Measurements from ENCODE around the gene TCFL5.

TCFL5 gene

DNA sequence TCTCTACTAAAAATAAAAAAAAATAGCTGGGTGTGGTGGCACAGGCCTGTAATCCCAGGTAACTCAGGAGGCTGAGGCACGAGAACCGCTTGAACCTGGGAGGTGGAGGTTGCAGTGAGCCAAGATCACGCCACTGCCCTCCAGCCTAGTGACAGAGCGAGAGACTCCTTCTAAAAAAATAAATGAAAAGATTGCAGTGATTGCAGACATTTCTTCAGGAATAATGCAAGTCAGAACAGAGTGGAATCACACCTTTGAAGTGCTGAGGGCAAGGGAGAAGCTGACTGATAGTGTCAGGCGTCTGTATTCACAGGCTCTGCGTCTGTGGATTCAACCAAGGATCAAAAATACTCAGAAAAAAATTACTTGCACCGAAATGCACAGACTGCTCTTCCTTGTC is 2.6 kb upstream of the TCFL5 start:
- no peak overlapping the region for H3K4me3 ChIP-seq (ENCODE audit: low read depth in 1 of 2, low read length in 2 of 2)
- peaks cover 15% of the 10 kb centered on the region for H4K20me1 ChIP-seq (ENCODE audit: insufficient read depth, low read length)
- H3K9me3 ChIP-seq (ENCODE audit: insufficient read depth, low read length, severe bottlenecking): no peaks in the 10 kb centered on the region
- no peak overlapping the region for H3K27ac ChIP-seq (ENCODE audit: low read length)
- no peak overlapping the region for H3K9ac ChIP-seq (ENCODE audit: low read depth, low read length)
- H2AFZ ChIP-seq (ENCODE audit: low read depth, low read length): no peak overlapping the region
- TF ChIP-seq EZH2 (IDR thresholded peaks at IDR 0.05; ENCODE audit: borderline replicate concordance, low read depth, low read length, severe bottlenecking): no peak
- TF ChIP-seq, protein P1, sequence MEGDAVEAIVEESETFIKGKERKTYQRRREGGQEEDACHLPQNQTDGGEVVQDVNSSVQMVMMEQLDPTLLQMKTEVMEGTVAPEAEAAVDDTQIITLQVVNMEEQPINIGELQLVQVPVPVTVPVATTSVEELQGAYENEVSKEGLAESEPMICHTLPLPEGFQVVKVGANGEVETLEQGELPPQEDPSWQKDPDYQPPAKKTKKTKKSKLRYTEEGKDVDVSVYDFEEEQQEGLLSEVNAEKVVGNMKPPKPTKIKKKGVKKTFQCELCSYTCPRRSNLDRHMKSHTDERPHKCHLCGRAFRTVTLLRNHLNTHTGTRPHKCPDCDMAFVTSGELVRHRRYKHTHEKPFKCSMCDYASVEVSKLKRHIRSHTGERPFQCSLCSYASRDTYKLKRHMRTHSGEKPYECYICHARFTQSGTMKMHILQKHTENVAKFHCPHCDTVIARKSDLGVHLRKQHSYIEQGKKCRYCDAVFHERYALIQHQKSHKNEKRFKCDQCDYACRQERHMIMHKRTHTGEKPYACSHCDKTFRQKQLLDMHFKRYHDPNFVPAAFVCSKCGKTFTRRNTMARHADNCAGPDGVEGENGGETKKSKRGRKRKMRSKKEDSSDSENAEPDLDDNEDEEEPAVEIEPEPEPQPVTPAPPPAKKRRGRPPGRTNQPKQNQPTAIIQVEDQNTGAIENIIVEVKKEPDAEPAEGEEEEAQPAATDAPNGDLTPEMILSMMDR (IDR thresholded peaks at IDR 0.05; ENCODE audit: borderline replicate concordance, extremely low read depth, low read length, poor library complexity, severe bottlenecking): no peak
- peaks cover 23% of the 10 kb centered on the region for H3K4me1 ChIP-seq (ENCODE audit: insufficient read depth, low read length)
- no peaks in the 10 kb centered on the region; the same call in 1 of the 2 replicates for H3K36me3 ChIP-seq (ENCODE audit: insufficient read depth, low read length)
- H3K4me2 ChIP-seq (ENCODE audit: insufficient read depth, low read length): no peak overlapping the region
- ATAC-seq (ENCODE audit: insufficient read depth, low read depth) (no peak), DNase-seq (no peak)
- H3K27me3 ChIP-seq (ENCODE audit: insufficient read depth, low read length, poor library complexity): no peaks in the 10 kb centered on the region
- H3K79me2 ChIP-seq (ENCODE audit: insufficient read depth, low read length): peaks cover 16% of the 10 kb centered on the region

- H3K9me3 ChIP-seq (ENCODE audit: insufficient read depth, low read length, severe bottlenecking): no peaks in the 10 kb centered on the region
- peak overlapping the region; percentile 65 for H3K27ac ChIP-seq (ENCODE audit: low read length)
- H3K4me1 ChIP-seq (ENCODE audit: insufficient read depth, low read length): peaks cover 29% of the 10 kb centered on the region
- no peak for TF ChIP-seq EZH2 (IDR thresholded peaks at IDR 0.05; ENCODE audit: borderline replicate concordance, low read depth, low read length, severe bottlenecking)
- TF ChIP-seq, protein P1 (IDR thresholded peaks at IDR 0.05; ENCODE audit: borderline replicate concordance, extremely low read depth, low read length, poor library complexity, severe bottlenecking): no peak
- peak; percentile 51 for ATAC-seq (ENCODE audit: insufficient read depth, low read depth)
- peak overlapping the region; percentile 87 for H2AFZ ChIP-seq (ENCODE audit: low read depth, low read length)
- peaks cover 36% of the 10 kb centered on the region for H3K79me2 ChIP-seq (ENCODE audit: insufficient read depth, low read length)
- H3K9ac ChIP-seq (ENCODE audit: low read depth, low read length): peak overlapping the region; percentile 74
- H3K36me3 ChIP-seq (ENCODE audit: insufficient read depth, low read length): peaks cover 18% of the 10 kb centered on the region
- peak; percentile 61 for DNase-seq
- no peaks in the 10 kb centered on the region for H3K27me3 ChIP-seq (ENCODE audit: insufficient read depth, low read length, poor library complexity)
- peak overlapping the region; percentile 78 for H3K4me2 ChIP-seq (ENCODE audit: insufficient read depth, low read length)
- H3K4me3 ChIP-seq (ENCODE audit: low read depth in 1 of 2, low read length in 2 of 2): peak overlapping the region; percentile 59 to 73; a peak in 3 of 4 replicates
- H4K20me1 ChIP-seq (ENCODE audit: insufficient read depth, low read length): peaks cover 29% of the 10 kb centered on the region
Measured at GRCh38 chr20:62860924-62861691, 514 bp downstream of the TCFL5 start.

DNA sequence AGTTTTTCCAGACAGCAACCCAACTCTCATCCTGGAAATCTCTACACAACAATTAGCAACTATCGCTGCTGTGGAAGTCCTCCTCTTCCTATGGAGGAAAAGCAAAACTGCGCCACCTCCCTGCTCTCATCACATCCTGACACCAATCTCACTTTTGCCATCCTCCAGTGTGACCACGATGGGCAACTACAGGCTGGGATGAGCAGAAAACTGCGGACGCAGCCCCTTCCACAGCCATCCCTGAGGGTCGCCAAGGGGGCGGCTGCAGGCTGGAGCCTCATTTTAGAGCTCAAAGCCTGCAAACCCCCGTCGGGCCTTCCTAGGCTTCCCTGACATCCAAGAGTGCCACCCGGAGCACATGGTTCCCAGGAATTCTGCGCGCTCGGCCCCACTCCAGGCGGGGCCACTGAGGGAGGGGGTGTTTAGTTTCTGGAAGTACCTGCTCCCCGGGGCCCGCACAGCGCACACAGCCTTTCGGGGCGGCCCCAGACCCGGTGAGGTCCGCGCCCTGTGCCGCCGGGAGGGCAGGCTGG is 1.2 kb downstream of the TCFL5 start:
- Histone ChIP-seq H3K9me3 (ENCODE audit: insufficient read depth, low read length, severe bottlenecking) (no peaks in the 10 kb centered on the region), H3K4me3 (ENCODE audit: low read depth in 1 of 2, low read length in 2 of 2) (peak overlapping the region; percentile 59 to 73; a peak in 3 of 4 replicates), H3K4me2 (ENCODE audit: insufficient read depth, low read length) (peak overlapping the region; percentile 78), H3K27ac (ENCODE audit: low read length) (peak overlapping the region; percentile 43), H3K4me1 (ENCODE audit: insufficient read depth, low read length) (peaks cover 29% of the 10 kb centered on the region), H3K9ac (ENCODE audit: low read depth, low read length) (peak overlapping the region; percentile 74), H3K36me3 (ENCODE audit: insufficient read depth, low read length) (peaks cover 24% of the 10 kb centered on the region), H4K20me1 (ENCODE audit: insufficient read depth, low read length) (peaks cover 29% of the 10 kb centered on the region), H3K27me3 (ENCODE audit: insufficient read depth, low read length, poor library complexity) (no peaks in the 10 kb centered on the region), H2AFZ (ENCODE audit: low read depth, low read length) (0 out of 2 replicates have a peak overlapping the region, but pooled peaks have one; percentile 37), H3K79me2 (ENCODE audit: insufficient read depth, low read length) (peaks cover 36% of the 10 kb centered on the region)
- ATAC-seq (ENCODE audit: insufficient read depth, low read depth) (peak; percentile 24; the same call in 2 of the 3 replicates), DNase-seq (no peak)
- TF ChIP-seq, protein P1 (IDR thresholded peaks at IDR 0.05; ENCODE audit: borderline replicate concordance, extremely low read depth, low read length, poor library complexity, severe bottlenecking): peak; percentile 40
- no peak for TF ChIP-seq EZH2 (IDR thresholded peaks at IDR 0.05; ENCODE audit: borderline replicate concordance, low read depth, low read length, severe bottlenecking)

Data from DND-41 (cell line).